ENCODE measurements around the gene ABHD2. TPM values are rescaled to one million over a fixed set of nuclear protein-coding genes. Genes with fewer than 3 reads are reported as not detected.
A peak's percentile ranks its signal among the peaks of the same experiment; 100 is the strongest.

Gene ABHD2, protein sequence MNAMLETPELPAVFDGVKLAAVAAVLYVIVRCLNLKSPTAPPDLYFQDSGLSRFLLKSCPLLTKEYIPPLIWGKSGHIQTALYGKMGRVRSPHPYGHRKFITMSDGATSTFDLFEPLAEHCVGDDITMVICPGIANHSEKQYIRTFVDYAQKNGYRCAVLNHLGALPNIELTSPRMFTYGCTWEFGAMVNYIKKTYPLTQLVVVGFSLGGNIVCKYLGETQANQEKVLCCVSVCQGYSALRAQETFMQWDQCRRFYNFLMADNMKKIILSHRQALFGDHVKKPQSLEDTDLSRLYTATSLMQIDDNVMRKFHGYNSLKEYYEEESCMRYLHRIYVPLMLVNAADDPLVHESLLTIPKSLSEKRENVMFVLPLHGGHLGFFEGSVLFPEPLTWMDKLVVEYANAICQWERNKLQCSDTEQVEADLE
- total RNA-seq = 10 to 100 TPM; 49.8 to 82.3 (median 72.1) TPM

DNA sequence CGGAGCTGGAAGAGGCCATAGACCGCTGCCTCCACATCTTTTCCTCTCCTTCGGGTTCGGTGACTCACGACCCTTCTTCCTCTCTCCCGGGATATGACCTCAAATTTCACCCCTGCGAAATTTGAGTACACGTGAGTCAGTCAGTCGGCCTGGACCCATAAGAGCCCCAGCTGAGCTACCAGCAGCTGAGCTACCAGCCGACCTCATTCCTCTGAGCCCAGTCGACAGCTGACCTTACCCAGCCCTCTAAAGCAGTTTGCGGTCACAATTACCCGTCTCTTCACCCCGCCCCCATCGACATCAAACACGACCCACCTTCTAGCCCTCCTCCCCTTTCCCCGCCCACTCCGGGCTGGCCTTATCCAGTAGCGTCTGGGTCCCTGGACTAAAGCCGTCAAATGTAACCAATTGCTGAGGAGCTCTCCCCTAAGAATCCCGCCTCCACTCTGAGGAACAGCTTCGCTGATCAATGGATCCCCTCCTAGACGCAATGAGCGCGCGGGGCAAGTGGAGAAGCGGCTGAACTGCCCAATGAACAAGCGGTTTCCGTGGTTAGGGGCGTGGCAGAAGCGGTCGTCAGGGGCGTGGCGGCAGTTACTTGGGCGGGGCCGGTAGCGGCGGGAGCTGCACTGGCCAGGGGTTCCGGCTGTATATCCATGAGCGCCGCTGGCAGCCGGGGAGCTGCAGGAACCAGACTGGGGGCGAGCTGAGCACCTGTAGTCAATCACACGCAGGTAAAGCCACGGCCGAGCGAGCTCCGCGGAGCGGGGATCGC is at the start of gene ABHD2:
Gene ABHD2, plus strand, starts transcription at position 627 of the 775 bp plus-strand sequence. CDS start 27,872 bp downstream, outside the sequence.
- H3K27ac ChIP-seq (replicated peaks in 1 of 4) = peak within 1 kb of the TSS; percentile 91 to 96 (median 93)
- intact Hi-C loops (cut with DNase I) = loop anchor here (5.0 kb wide), 1 partner anchor 39 kb away; no protein-coding TSS in a partner anchor

DNA sequence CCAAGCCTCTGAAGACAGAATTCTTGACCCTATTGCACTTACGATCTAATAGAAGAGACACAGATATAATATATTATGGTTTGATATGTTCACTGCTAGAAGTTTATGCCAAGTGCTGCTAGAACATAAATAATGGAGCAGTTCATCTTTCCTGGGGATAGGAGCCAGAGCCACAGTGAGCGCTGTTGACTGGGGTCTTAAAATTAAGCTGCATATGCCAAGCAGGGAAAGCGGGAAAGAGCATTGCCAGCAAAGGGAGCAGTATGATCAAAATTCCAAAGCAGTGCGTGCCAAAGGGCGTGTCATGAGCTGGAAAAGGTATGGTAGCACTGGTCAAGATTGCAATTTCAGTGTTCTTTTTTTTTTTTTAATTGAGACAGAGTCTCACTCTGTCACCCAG is 49.1 kb upstream of the ABHD2 start:
- Histone ChIP-seq H3K9me3 (no peaks in the 10 kb centered on the region), H3K4me3 (peak overlapping the region in 2 of 4 donors; percentile 4 to 12), H3K36me3 (no peaks in the 10 kb centered on the region), H3K4me1 (peaks cover 0 to 44% (median 39%) of the 10 kb centered on the region in 4 donors), H3K27ac (replicated peaks in 1 of 4) (peak overlapping the region; percentile 70 to 82 (median 71)), H3K27me3 (no peaks in the 10 kb centered on the region)
- no peak for DNase-seq (ENCODE audit: extremely low spot score)
- intact Hi-C loops (cut with DNase I) = no loop called here
- TF ChIP-seq, protein P1, sequence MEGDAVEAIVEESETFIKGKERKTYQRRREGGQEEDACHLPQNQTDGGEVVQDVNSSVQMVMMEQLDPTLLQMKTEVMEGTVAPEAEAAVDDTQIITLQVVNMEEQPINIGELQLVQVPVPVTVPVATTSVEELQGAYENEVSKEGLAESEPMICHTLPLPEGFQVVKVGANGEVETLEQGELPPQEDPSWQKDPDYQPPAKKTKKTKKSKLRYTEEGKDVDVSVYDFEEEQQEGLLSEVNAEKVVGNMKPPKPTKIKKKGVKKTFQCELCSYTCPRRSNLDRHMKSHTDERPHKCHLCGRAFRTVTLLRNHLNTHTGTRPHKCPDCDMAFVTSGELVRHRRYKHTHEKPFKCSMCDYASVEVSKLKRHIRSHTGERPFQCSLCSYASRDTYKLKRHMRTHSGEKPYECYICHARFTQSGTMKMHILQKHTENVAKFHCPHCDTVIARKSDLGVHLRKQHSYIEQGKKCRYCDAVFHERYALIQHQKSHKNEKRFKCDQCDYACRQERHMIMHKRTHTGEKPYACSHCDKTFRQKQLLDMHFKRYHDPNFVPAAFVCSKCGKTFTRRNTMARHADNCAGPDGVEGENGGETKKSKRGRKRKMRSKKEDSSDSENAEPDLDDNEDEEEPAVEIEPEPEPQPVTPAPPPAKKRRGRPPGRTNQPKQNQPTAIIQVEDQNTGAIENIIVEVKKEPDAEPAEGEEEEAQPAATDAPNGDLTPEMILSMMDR (IDR thresholded peaks at IDR 0.05) = no peak
- TF ChIP-seq POLR2AphosphoS5 (IDR thresholded peaks at IDR 0.05) (peak; percentile 19 to 38), EP300 (IDR thresholded peaks at IDR 0.05) (peak; percentile 54)
- WGBS = 46% methylated on average over 5 of the region's 5 CpGs

More for the DNA sequence above, at the start of gene ABHD2:
- peak; percentile 80 to 98 for TF ChIP-seq POLR2AphosphoS5 (IDR thresholded peaks at IDR 0.05)
- TF ChIP-seq, protein P1 (IDR thresholded peaks at IDR 0.05) = peak in 1 of 3 experiments; percentile 39
- peak; percentile 97 for TF ChIP-seq POLR2A (IDR thresholded peaks at IDR 0.05; ENCODE audit: low read depth)
- no peak for TF ChIP-seq EP300 (IDR thresholded peaks at IDR 0.05)
- 1% methylated on average over 49 of the region's 51 CpGs for WGBS
- H3K36me3 ChIP-seq = no peaks in the 10 kb centered on the region
- H3K4me3 ChIP-seq = peak within 1 kb of the TSS; percentile 72 to 90 (median 80)
- no peaks in the 10 kb centered on the region for H3K27me3 ChIP-seq
- peaks cover 40 to 74% (median 69%) of the 10 kb centered on the region in 4 donors for H3K4me1 ChIP-seq
- DNase-seq (ENCODE audit: extremely low spot score) = peak; percentile 100
- H3K9me3 ChIP-seq = no peaks in the 10 kb centered on the region

DNA sequence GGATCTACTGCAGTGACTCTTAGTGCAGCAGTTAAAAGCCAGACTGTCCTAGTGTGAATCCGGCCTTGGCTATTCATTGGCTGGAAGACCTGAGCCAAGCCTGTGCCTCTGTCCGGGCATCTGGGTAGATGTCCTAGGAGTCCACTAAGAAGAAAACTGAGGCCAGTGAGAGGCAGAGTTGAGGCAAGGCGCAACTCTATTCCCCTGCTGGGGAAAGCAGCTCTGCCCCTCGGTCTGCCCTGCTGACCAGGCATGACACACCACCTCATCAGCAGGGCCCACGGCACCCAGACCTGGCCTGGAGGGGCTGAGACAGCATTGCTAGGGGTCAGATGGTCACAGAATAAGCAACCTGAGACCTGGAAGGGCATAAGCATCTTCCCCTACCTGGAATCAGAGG is 46.7 kb upstream of the ABHD2 start:
- DNase-seq (ENCODE audit: extremely low spot score) = no peak
- Histone ChIP-seq H3K4me3 (peak overlapping the region in 3 of 4 donors; percentile 10 to 23 (median 18)), H3K27me3 (no peaks in the 10 kb centered on the region), H3K4me1 (peaks cover 0 to 44% (median 39%) of the 10 kb centered on the region in 4 donors), H3K36me3 (no peaks in the 10 kb centered on the region), H3K9me3 (no peaks in the 10 kb centered on the region), H3K27ac (replicated peaks in 1 of 4) (peak overlapping the region; percentile 61 to 82 (median 70))
- TF ChIP-seq, protein P1 (IDR thresholded peaks at IDR 0.05) = no peak
- TF ChIP-seq POLR2AphosphoS5 (IDR thresholded peaks at IDR 0.05) = no peak
- TF ChIP-seq POLR2A (IDR thresholded peaks at IDR 0.05; ENCODE audit: low read depth) = no peak
- no peak for TF ChIP-seq EP300 (IDR thresholded peaks at IDR 0.05)
- intact Hi-C loops (cut with DNase I) = no loop called here
- WGBS = 77% methylated on average over 3 of the region's 5 CpGs

DNA sequence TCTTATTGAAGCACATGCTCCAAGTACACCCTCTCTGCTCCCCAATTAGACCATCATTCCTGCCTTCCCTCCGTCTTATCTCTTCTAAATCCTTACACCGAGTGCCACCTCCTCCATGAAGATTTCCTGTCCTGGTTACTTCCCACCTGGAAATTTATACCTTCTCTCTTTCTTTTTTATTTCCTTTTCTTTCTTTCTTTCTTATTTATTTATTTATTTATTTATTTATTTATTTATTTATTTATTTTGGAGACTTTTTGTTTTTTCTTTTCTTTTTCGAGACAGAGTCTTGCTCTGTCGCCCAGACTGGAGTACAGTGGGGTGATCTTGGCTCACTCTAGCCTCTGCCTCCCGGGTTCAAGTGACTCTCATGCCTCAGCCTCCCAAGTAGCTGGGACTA is 45.9 kb upstream of the ABHD2 start:
- peaks cover 0 to 44% (median 39%) of the 10 kb centered on the region in 4 donors for H3K4me1 ChIP-seq
- TF ChIP-seq EP300 (IDR thresholded peaks at IDR 0.05) = no peak
- no peak for TF ChIP-seq POLR2A (IDR thresholded peaks at IDR 0.05; ENCODE audit: low read depth)
- TF ChIP-seq, protein P1 (IDR thresholded peaks at IDR 0.05) = no peak
- TF ChIP-seq POLR2AphosphoS5 (IDR thresholded peaks at IDR 0.05) = no peak
- no peak for DNase-seq (ENCODE audit: extremely low spot score)
- WGBS = 92% methylated on average over 5 of the region's 5 CpGs
- H3K4me3 ChIP-seq = no peak overlapping the region
- no peaks in the 10 kb centered on the region for H3K36me3 ChIP-seq
- peak overlapping the region in 3 of 4 donors; percentile 61 to 71 (median 70) for H3K27ac ChIP-seq (replicated peaks in 1 of 4)
- intact Hi-C loops (cut with DNase I) = no loop called here
- H3K27me3 ChIP-seq = no peaks in the 10 kb centered on the region
- H3K9me3 ChIP-seq = no peaks in the 10 kb centered on the region

Data from esophagus muscularis mucosa (tissue), 4 donors.